Subcutaneous adipose tissue (tissue), 4 donors: ENCODE data around the gene NPAS3. TPM values are rescaled to one million over a fixed set of nuclear protein-coding genes. Genes with fewer than 3 reads are reported as not detected.

Experiments used
- total RNA-seq, 4 donors: library from RNA; depleted of rRNA; stranded (reverse); fragments of >200 nt; gene quantifications; one replicate each; pipeline ENCODE4 v1.1.0, GENCODE V29; 2016
- TF ChIP-seq, protein P1 (sequence below): fragments of 450-650 bp; IDR thresholded peaks from one replicate; pipeline ENCODE4 v1.5.1; 2016; ENCODE audit warnings: low read depth, mild to moderate bottlenecking, control low read depth, antibody characterized with exemption, moderate library complexity

NPAS3 gene
- total RNA-seq, 4 donors from 2014 or later, result 0.51 to 1.3 (median 1.0) TPM

DNA sequence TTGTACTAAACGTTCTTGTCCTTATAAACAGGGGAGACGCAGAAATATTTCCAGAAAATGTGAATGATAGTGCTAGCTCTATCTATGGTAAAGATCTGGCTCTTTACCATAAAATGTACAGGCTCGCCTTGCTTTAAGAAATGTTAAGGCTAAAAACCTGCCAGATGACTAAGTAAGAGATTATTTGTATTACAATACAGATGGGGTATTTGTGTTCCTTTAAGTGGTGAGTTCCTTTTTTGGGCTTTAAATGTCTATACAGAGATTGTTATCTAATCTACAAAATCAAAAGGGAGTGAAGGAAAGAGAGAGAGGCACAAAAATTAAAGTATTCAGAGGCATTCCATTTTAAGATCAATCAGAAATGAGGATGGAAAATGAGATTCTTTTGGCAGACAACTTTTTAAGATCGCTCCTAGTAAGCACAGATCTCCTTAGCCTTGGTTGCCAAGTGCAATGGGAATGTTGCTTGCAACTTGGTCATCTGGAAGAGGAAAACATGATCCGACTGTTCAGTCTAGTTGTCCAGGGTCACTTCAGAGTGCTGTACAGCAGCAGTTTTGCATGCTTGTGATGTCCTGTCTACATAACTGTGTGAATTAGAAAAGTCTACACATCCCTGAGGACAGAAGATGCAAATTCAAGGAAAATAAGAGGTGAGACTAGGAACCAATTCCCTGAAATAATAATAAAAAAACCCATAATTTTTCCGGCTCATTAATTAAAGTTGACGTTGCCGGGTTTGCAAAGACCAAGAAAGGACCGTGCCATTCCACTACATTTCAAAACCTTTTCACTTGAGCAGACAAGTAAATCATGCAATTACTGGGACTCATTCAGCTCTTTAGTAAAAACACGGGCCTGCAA is 631.4 kb downstream of the NPAS3 start:
- TF ChIP-seq, protein P1, sequence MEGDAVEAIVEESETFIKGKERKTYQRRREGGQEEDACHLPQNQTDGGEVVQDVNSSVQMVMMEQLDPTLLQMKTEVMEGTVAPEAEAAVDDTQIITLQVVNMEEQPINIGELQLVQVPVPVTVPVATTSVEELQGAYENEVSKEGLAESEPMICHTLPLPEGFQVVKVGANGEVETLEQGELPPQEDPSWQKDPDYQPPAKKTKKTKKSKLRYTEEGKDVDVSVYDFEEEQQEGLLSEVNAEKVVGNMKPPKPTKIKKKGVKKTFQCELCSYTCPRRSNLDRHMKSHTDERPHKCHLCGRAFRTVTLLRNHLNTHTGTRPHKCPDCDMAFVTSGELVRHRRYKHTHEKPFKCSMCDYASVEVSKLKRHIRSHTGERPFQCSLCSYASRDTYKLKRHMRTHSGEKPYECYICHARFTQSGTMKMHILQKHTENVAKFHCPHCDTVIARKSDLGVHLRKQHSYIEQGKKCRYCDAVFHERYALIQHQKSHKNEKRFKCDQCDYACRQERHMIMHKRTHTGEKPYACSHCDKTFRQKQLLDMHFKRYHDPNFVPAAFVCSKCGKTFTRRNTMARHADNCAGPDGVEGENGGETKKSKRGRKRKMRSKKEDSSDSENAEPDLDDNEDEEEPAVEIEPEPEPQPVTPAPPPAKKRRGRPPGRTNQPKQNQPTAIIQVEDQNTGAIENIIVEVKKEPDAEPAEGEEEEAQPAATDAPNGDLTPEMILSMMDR, result no peak

GRCh38 chr14:33570694-33571310 is 632.1 kb downstream of the NPAS3 start:
- TF ChIP-seq, protein P1, result no peak

DNA sequence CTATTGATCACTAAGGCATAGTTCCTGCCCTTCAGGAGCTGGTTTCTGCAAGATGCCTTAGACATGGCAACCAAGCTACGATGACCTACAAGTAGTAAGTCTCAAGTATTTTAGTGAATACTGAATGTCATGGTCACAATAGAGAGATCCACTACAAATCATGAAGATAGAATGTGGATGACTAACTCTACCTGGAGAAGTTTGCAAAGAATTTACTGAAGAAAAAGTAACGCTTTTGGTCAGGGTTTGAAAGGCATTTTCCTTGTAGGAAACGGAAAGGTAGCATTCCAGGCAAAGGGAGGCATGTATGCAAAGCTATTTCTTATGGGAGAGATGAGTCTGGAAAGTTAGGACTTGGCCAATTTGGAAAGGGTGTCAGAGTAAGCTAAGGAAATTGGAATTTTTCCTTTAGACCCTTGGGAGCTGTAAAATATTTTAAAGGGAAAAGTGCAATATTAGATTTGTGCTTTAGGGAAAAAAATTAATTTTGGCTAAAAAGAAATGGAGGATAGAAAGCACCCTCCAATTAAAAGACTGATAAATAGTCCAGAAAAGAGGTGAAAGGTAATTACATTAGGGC is 634.7 kb downstream of the NPAS3 start:
- TF ChIP-seq, protein P1, result no peak

- TF ChIP-seq, protein P1, result no peak
Measured at GRCh38 chr14:33576014-33576413, 637.3 kb downstream of the NPAS3 start.

- TF ChIP-seq, protein P1, result no peak
Measured at GRCh38 chr14:33578461-33579216, 640.0 kb downstream of the NPAS3 start.

GRCh38 chr14:33580231-33580749 is 641.6 kb downstream of the NPAS3 start:
- TF ChIP-seq, protein P1, result no peak
